GM13976 (cell line): Measurements from ENCODE around the gene DHRS2.

Source experiments
- DNase-seq: peaks from one replicate; pipeline ENCODE4 v3.0.0; 2012; ENCODE audit warnings: low spot score
- CTCF ChIP-seq: IDR thresholded peaks from 2 replicates; pipeline ENCODE4 v1.5.1; 2012; ENCODE audit warnings: borderline replicate concordance, mild to moderate bottlenecking; ENCODE audit not compliant: insufficient read depth; ENCODE audit errors: extremely low read depth, missing control alignments, control extremely low read depth
- in situ Hi-C: fragments of 300-500 bp; cut with MboI; formaldehyde crosslinking; loops from one replicate; pipeline ENCODE4 v1.12.0; 2022; ENCODE audit warnings: low sequenced_read_pairs, mixed read lengths, inconsistent platforms; ENCODE audit not compliant: unreplicated experiment

The DHRS2 gene

GRCh38 chr14:23643533-23644194, 7.5 kb downstream of the DHRS2 start:
- TF ChIP-seq CTCF = no peak
- in situ Hi-C loops = no loop called here
- no peak for DNase-seq

GRCh38 chr14:23644195-23644918, 8.2 kb downstream of the DHRS2 start:
- in situ Hi-C loops = no loop called here
- no peak for TF ChIP-seq CTCF
- no peak for DNase-seq

- no peak for TF ChIP-seq CTCF
- no peak for DNase-seq
- in situ Hi-C loops = no loop called here
Observed at GRCh38 chr14:23644919-23645336, 8.8 kb downstream of the DHRS2 start.

- in situ Hi-C loops = no loop called here
- DNase-seq = no peak
- no peak for TF ChIP-seq CTCF
Observed at GRCh38 chr14:23645504-23645811, 9.3 kb downstream of the DHRS2 start.

GRCh38 chr14:23645812-23646647, 9.9 kb downstream of the DHRS2 start:
- DNase-seq = no peak
- in situ Hi-C loops = no loop called here

More at GRCh38 chr14:23645812-23646647, 9.9 kb downstream of the DHRS2 start:
- no peak for TF ChIP-seq CTCF
